ENCODE results near the gene PSMB7. TPM values are rescaled to one million over a fixed set of nuclear protein-coding genes. Genes with fewer than 3 reads are reported as not detected.

The PSMB7 gene
- total RNA-seq, 2 experiments from 2014 or later = 164 to 186 TPM

DNA sequence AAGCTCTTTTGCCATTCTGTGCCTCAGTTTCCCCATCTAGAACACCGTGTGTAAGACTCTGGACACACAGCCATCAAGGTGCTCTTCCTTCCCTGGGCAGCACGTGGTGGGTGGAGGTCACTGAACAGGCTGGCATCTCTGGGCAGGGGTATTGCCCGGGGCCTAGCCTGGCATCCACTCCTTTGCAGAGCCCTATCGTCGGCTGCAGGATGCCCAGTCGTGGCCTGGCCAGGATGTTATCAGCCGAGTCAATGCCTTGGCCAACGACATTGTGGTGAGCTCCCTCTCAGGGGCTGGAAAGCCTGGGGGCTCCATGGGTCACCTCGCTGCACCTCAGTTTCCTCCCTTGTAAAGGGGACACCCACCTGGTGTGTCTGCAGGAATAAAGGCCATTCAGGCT, 39.1 kb upstream of the PSMB7 start:
- Histone ChIP-seq H3K9me2 (ENCODE audit: insufficient read depth, low read length) (no peaks in the 10 kb centered on the region), H2AFZ (ENCODE audit: low read length) (no peak overlapping the region), H3K79me2 (ENCODE audit: insufficient read depth, low read depth, low read length) (no peaks in the 10 kb centered on the region), H3K9me3 (ENCODE audit: low read length) (no peaks in the 10 kb centered on the region), H3K4me2 (ENCODE audit: low read length) (no peak overlapping the region), H4K20me1 (ENCODE audit: insufficient read depth, low read length) (no peaks in the 10 kb centered on the region), H3K36me3 (ENCODE audit: insufficient read depth, low read length) (no peaks in the 10 kb centered on the region), H3K27ac (ENCODE audit: low read depth, low read length, poor library complexity, severe bottlenecking) (no peak overlapping the region), H3K4me3 (ENCODE audit: low read depth, low read length, poor library complexity, severe bottlenecking) (no peak overlapping the region), H3K4me1 (ENCODE audit: insufficient read depth, low read length, poor library complexity, severe bottlenecking) (no peaks in the 10 kb centered on the region)
- TF ChIP-seq, protein P1, sequence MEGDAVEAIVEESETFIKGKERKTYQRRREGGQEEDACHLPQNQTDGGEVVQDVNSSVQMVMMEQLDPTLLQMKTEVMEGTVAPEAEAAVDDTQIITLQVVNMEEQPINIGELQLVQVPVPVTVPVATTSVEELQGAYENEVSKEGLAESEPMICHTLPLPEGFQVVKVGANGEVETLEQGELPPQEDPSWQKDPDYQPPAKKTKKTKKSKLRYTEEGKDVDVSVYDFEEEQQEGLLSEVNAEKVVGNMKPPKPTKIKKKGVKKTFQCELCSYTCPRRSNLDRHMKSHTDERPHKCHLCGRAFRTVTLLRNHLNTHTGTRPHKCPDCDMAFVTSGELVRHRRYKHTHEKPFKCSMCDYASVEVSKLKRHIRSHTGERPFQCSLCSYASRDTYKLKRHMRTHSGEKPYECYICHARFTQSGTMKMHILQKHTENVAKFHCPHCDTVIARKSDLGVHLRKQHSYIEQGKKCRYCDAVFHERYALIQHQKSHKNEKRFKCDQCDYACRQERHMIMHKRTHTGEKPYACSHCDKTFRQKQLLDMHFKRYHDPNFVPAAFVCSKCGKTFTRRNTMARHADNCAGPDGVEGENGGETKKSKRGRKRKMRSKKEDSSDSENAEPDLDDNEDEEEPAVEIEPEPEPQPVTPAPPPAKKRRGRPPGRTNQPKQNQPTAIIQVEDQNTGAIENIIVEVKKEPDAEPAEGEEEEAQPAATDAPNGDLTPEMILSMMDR (conservative IDR thresholded peaks at IDR 0.05; ENCODE audit: low read length) = no peak
- TF ChIP-seq EZH2phosphoT487 (IDR thresholded peaks at IDR 0.05; ENCODE audit: borderline replicate concordance, low read depth, low read length) = no peak
- no peak for DNase-seq (ENCODE audit: low spot score)
- intact Hi-C loops (cut with micrococcal nuclease; ENCODE audit: unreplicated experiment) = no loop called here
- BruUV-seq (replicated peaks) = no TSS peak
- ChIA-PET POLR2A (interaction anchor here (0.7 kb wide), 1 partner anchor 189 kb away, joined by 5 read pairs; no protein-coding TSS in a partner anchor), CTCF (ENCODE audit: unreplicated experiment) (no interaction called here)

DNA sequence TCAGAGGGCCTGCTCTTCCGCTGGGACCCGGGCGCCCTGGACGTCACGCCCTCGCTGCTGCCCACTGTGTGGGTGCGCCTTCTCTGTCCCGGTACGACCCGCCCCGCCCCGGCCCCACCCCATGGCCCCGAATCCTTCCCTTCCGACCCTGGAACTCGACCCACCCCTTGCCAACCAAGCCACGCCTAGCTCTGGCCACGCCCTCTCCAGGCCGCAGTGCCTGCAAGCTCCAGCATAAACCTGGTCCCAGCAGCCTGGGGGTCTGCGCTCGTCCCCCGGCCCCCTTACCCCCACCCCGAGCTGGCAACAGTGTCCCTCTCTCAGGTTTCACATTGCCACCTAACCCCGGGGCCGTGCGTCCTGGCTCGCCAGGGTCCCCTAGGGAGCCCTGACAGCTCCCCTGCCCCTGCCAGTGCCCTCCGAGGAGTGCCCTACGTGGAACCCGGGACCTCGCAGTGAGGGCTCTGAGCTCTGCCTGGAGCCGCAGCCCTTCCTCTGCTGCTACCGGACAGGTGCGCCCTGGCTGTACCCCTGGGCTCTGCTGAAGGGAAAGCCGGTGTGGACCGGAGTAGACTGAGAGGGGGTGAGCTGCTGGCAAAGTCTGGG, 38.4 kb upstream of the PSMB7 start:
- no peaks in the 10 kb centered on the region for H3K4me1 ChIP-seq (ENCODE audit: insufficient read depth, low read length, poor library complexity, severe bottlenecking)
- H3K36me3 ChIP-seq (ENCODE audit: insufficient read depth, low read length) = no peaks in the 10 kb centered on the region
- no peaks in the 10 kb centered on the region for H3K9me3 ChIP-seq (ENCODE audit: low read length)
- intact Hi-C loops (cut with micrococcal nuclease; ENCODE audit: unreplicated experiment) = no loop called here
- H3K4me3 ChIP-seq (ENCODE audit: low read depth, low read length, poor library complexity, severe bottlenecking) = no peak overlapping the region
- H3K9me2 ChIP-seq (ENCODE audit: insufficient read depth, low read length) = no peaks in the 10 kb centered on the region
- BruUV-seq (replicated peaks) = no TSS peak
- no peak overlapping the region for H3K27ac ChIP-seq (ENCODE audit: low read depth, low read length, poor library complexity, severe bottlenecking)
- no peak for DNase-seq (ENCODE audit: low spot score)
- no peak overlapping the region for H3K4me2 ChIP-seq (ENCODE audit: low read length)
- TF ChIP-seq, protein P1 (conservative IDR thresholded peaks at IDR 0.05; ENCODE audit: low read length) = no peak
- no peak for TF ChIP-seq EZH2phosphoT487 (IDR thresholded peaks at IDR 0.05; ENCODE audit: borderline replicate concordance, low read depth, low read length)
- no peaks in the 10 kb centered on the region for H4K20me1 ChIP-seq (ENCODE audit: insufficient read depth, low read length)
- no peaks in the 10 kb centered on the region for H3K79me2 ChIP-seq (ENCODE audit: insufficient read depth, low read depth, low read length)
- ChIA-PET CTCF (ENCODE audit: unreplicated experiment) (no interaction called here), POLR2A (interaction anchor here (0.5 to 0.7 kb wide), 2 partner anchors 67 to 190 kb away, joined by 4 to 5 read pairs; no protein-coding TSS in a partner anchor)
- no peak overlapping the region for H2AFZ ChIP-seq (ENCODE audit: low read length)

GRCh38 chr9:124452841-124453585, 37.8 kb upstream of the PSMB7 start:
- Histone ChIP-seq H3K4me1 (ENCODE audit: insufficient read depth, low read length, poor library complexity, severe bottlenecking) (no peaks in the 10 kb centered on the region), H3K36me3 (ENCODE audit: insufficient read depth, low read length) (no peaks in the 10 kb centered on the region), H4K20me1 (ENCODE audit: insufficient read depth, low read length) (no peaks in the 10 kb centered on the region), H3K4me2 (ENCODE audit: low read length) (no peak overlapping the region), H3K9me2 (ENCODE audit: insufficient read depth, low read length) (no peaks in the 10 kb centered on the region), H3K4me3 (ENCODE audit: low read depth, low read length, poor library complexity, severe bottlenecking) (no peak overlapping the region), H3K27ac (ENCODE audit: low read depth, low read length, poor library complexity, severe bottlenecking) (no peak overlapping the region), H3K9me3 (ENCODE audit: low read length) (no peaks in the 10 kb centered on the region), H3K79me2 (ENCODE audit: insufficient read depth, low read depth, low read length) (no peaks in the 10 kb centered on the region), H2AFZ (ENCODE audit: low read length) (no peak overlapping the region)
- no TSS peak for BruUV-seq (replicated peaks)
- POLR2A ChIA-PET = no interaction called here
- no peak for DNase-seq (ENCODE audit: low spot score)
- TF ChIP-seq, protein P1 (conservative IDR thresholded peaks at IDR 0.05; ENCODE audit: low read length) = no peak
- TF ChIP-seq EZH2phosphoT487 (IDR thresholded peaks at IDR 0.05; ENCODE audit: borderline replicate concordance, low read depth, low read length) = no peak
- CTCF ChIA-PET (ENCODE audit: unreplicated experiment) = no interaction called here
- intact Hi-C loops (cut with micrococcal nuclease; ENCODE audit: unreplicated experiment) = no loop called here
